NOMO-1 treated with DMSO at 0.1 percent for 48 hours (cell line): ENCODE results near the gene STX10.

Source experiments
- DNase-seq: peaks from one replicate; lab custom pipeline; 2025; ENCODE audit not compliant: unreplicated experiment; lab: John Stamatoyannopoulos, UW

STX10 gene

GRCh38 chr19:13121551-13122274 is 28.5 kb downstream of the STX10 start:
- DNase-seq = no peak

GRCh38 chr19:13120817-13121216 is 29.4 kb downstream of the STX10 start:
- DNase-seq = no peak

GRCh38 chr19:13120031-13120430 is 30.1 kb downstream of the STX10 start:
- DNase-seq = no peak

GRCh38 chr19:13119627-13120026 is 30.5 kb downstream of the STX10 start:
- no peak for DNase-seq

GRCh38 chr19:13118424-13119193 is 31.6 kb downstream of the STX10 start:
- no peak for DNase-seq

GRCh38 chr19:13117772-13118423 is 32.3 kb downstream of the STX10 start, which contains the start of gene NACC1:
NACC1 (plus strand) TSS chr19:13118264; CDS start chr19:13135208, 16,944 bp downstream.
- DNase-seq = peak; percentile 88

GRCh38 chr19:13117176-13117771 is 32.9 kb downstream of the STX10 start:
- DNase-seq = peak; percentile 29

- DNase-seq = peak; percentile 92
Observed at GRCh38 chr19:13116282-13117175, 33.6 kb downstream of the STX10 start, which contains the start of gene TRMT1. TRMT1 (minus strand) TSS chr19:13116740; CDS start chr19:13116399, 341 bp downstream.

- DNase-seq = no peak
Observed at GRCh38 chr19:13115936-13116281, 34.3 kb downstream of the STX10 start.

GRCh38 chr19:13112555-13112954 is 37.6 kb downstream of the STX10 start:
- no peak for DNase-seq

GRCh38 chr19:13110099-13110610 is 40.0 kb downstream of the STX10 start:
- DNase-seq = no peak

GRCh38 chr19:13109361-13110098 is 40.6 kb downstream of the STX10 start:
- no peak for DNase-seq

- no peak for DNase-seq
Observed at GRCh38 chr19:13104848-13105711, 45.1 kb downstream of the STX10 start.

- peak; percentile 78 for DNase-seq
Observed at GRCh38 chr19:13104360-13104847, 45.8 kb downstream of the STX10 start.

GRCh38 chr19:13103581-13104359 is 46.4 kb downstream of the STX10 start:
- DNase-seq = peak; percentile 18

- DNase-seq = peak; percentile 93
Observed at GRCh38 chr19:13102666-13103580, 47.3 kb downstream of the STX10 start, which contains the start of gene LYL1. LYL1 (minus strand) TSS chr19:13102858; CDS start chr19:13101171, 1,687 bp downstream.

GRCh38 chr19:13102416-13102665 is 47.8 kb downstream of the STX10 start:
- no peak for DNase-seq
